CD14-positive monocyte (primary cell): ENCODE measurements around the gene GLB1L. TPM values are rescaled to one million over a fixed set of nuclear protein-coding genes. Genes with fewer than 3 reads are reported as not detected.
"Not testable (repeated sequence)": the region's sequence is repeated elsewhere in the genome, so short reads cannot be mapped to it uniquely, and the experiment has no call there.

Experiments
- DNase-seq, 3 donors: peaks; one replicate each; pipeline ENCODE4 v3.0.0-alpha.2; 2011 to 2022
- H2AFZ ChIP-seq: 2 replicates; pipeline ENCODE4 v1.6.0; 2012; ENCODE audit warnings: mild to moderate bottlenecking, low read depth, low read length, inconsistent platforms; ENCODE audit not compliant: insufficient read depth, poor library complexity, severe bottlenecking
- H3K27ac ChIP-seq, 2 donors: 1 replicate in 1 of 2; 2 replicates in 1 of 2; pipeline ENCODE4 v1.5.1; 2012 to 2013; ENCODE audit warnings: low read length in 2 of 2, control low read depth in 1 of 2, inconsistent platforms in 1 of 2, low read depth in 1 of 2, mild to moderate bottlenecking in 1 of 2
- H3K27me3 ChIP-seq, 2 donors: one replicate each; pipeline versions ENCODE4 v1.6.0 to v1.6.1; 2011 to 2013; ENCODE audit warnings: low read length in 2 of 2; ENCODE audit not compliant: control insufficient read depth in 2 of 2, insufficient read depth in 2 of 2
- H3K36me3 ChIP-seq, 2 donors: replicated peaks in 1 of 2; 1 replicate in 1 of 2; 2 replicates in 1 of 2; pipeline versions ENCODE4 v1.5.1 to v1.6.1; 2012 to 2013; ENCODE audit warnings: low read length in 2 of 2, control low read depth in 1 of 2, inconsistent platforms in 1 of 2, mild to moderate bottlenecking in 1 of 2; ENCODE audit not compliant: insufficient read depth in 2 of 2, control insufficient read depth in 1 of 2
- H3K4me1 ChIP-seq, 2 donors: 1 replicate in 1 of 2; 2 replicates in 1 of 2; pipeline versions ENCODE4 v1.5.1 to v1.6.1; 2012 to 2013; ENCODE audit warnings: low read length in 2 of 2, control low read depth in 1 of 2, inconsistent platforms in 1 of 2, mild to moderate bottlenecking in 1 of 2, moderate library complexity in 1 of 2; ENCODE audit not compliant: insufficient read depth in 2 of 2, control insufficient read depth in 1 of 2
- H3K4me2 ChIP-seq: replicated peaks from 2 replicates; pipeline ENCODE3; 2012; ENCODE audit warnings: low read length, moderate library complexity, mild to moderate bottlenecking; ENCODE audit not compliant: poor library complexity, severe bottlenecking; ENCODE audit errors: extremely low read depth
- H3K4me3 ChIP-seq, 3 experiments: fragments of 200-600 bp in 1 of 3; sonication (generic) in 1 of 3; replicated peaks in 1 of 3; 1 replicate in 2 of 3; 2 replicates in 1 of 3; pipeline ENCODE4 v1.5.1; 2011 to 2013; ENCODE audit warnings: low read length in 3 of 3, mild to moderate bottlenecking in 3 of 3, control low read depth in 2 of 3, low read depth in 2 of 3, inconsistent platforms in 1 of 3, moderate library complexity in 1 of 3
- H3K79me2 ChIP-seq: 2 replicates; pipeline ENCODE4 v1.6.0; 2012; ENCODE audit warnings: mild to moderate bottlenecking, control low read depth, inconsistent platforms, low read length, moderate library complexity; ENCODE audit not compliant: insufficient read depth
- H3K9ac ChIP-seq: 2 replicates; pipeline ENCODE4 v1.6.0; 2017; ENCODE audit warnings: low read length, mild to moderate bottlenecking; ENCODE audit not compliant: insufficient read depth, poor library complexity, severe bottlenecking
- H3K9me3 ChIP-seq, 2 donors: replicated peaks in 1 of 2; 1 replicate in 1 of 2; 2 replicates in 1 of 2; pipeline versions ENCODE4 v1.5.1 to v1.6.1; 2012 to 2013; ENCODE audit warnings: low read length in 2 of 2, control low read depth in 1 of 2; ENCODE audit not compliant: control insufficient read depth in 1 of 2, insufficient read depth in 1 of 2
- H4K20me1 ChIP-seq: 2 replicates; pipeline ENCODE4 v1.6.0; 2012; ENCODE audit warnings: mild to moderate bottlenecking, low read length, control low read depth, moderate library complexity; ENCODE audit not compliant: insufficient read depth
- H3K27ac Mint-ChIP-seq, 7 donors: one replicate each; pipeline ENCODE4 v1.8.0; 2020; ENCODE audit warnings: mild to moderate bottlenecking in 7 of 7, mixed read lengths in 7 of 7, moderate library complexity in 6 of 7, inconsistent platforms in 2 of 7
- H3K27me3 Mint-ChIP-seq, 3 donors: one replicate each; pipeline ENCODE4 v1.8.0; 2021 to 2022; ENCODE audit warnings: low read depth in 3 of 3, mild to moderate bottlenecking in 3 of 3, mixed read lengths in 3 of 3, moderate library complexity in 3 of 3, inconsistent platforms in 1 of 3
- H3K36me3 Mint-ChIP-seq, 2 donors: one replicate each; pipeline ENCODE4 v1.8.0; 2020; ENCODE audit warnings: mixed read lengths in 2 of 2, inconsistent platforms in 1 of 2, mild to moderate bottlenecking in 1 of 2
- H3K4me1 Mint-ChIP-seq: one replicate; pipeline ENCODE4 v1.8.0; 2020; ENCODE audit warnings: mild to moderate bottlenecking, mixed read lengths
- H3K4me3 Mint-ChIP-seq, 2 donors: one replicate each; pipeline ENCODE4 v1.8.0; 2020; ENCODE audit warnings: mild to moderate bottlenecking in 2 of 2, mixed read lengths in 2 of 2, moderate library complexity in 1 of 2
- H3K9me3 Mint-ChIP-seq, 7 donors: one replicate each; pipeline ENCODE4 v1.8.0; 2020 to 2022; ENCODE audit warnings: mixed read lengths in 7 of 7, mild to moderate bottlenecking in 6 of 7, moderate library complexity in 6 of 7, inconsistent platforms in 2 of 7
- WGBS: methylation state at CpG from one replicate; pipeline ENCODE4 v1.1.5; 2013; ENCODE audit warnings: missing lambda C conversion rate; ENCODE audit not compliant: insufficient coverage; 5-methylcytosine and 5-hydroxymethylcytosine counted together
- intact Hi-C, 2 donors: fragments of 100-400 bp; cut with micrococcal nuclease; formaldehyde crosslinking; loops; one replicate each; pipeline versions ENCODE4 v1.15.0 to v1.15.1; 2023
- polyA plus RNA-seq, 3 donors: library from polyadenylated mRNA; depleted of rRNA in 1 of 3; unstranded in 2 of 3; stranded (reverse) in 1 of 3; fragments of 300-500 nt in 2 of 3; fragments of >200 nt in 1 of 3; fragmentation: Illumina TruSeq in 2 of 3; gene quantifications; 1 replicate in 2 of 3; 2 replicates in 1 of 3; pipeline ENCODE4 v1.2.3, GENCODE V29; 2012 to 2021
- TF ChIP-seq, protein P1 (sequence below): fragments of 200-600 bp; IDR thresholded peaks from one replicate; pipeline ENCODE4 v1.8.0; 2022; ENCODE audit warnings: antibody characterized with exemption, mild to moderate bottlenecking

The GLB1L gene
- polyA plus RNA-seq, 3 donors, result 4.0 to 11.7 (median 7.7) TPM

DNA sequence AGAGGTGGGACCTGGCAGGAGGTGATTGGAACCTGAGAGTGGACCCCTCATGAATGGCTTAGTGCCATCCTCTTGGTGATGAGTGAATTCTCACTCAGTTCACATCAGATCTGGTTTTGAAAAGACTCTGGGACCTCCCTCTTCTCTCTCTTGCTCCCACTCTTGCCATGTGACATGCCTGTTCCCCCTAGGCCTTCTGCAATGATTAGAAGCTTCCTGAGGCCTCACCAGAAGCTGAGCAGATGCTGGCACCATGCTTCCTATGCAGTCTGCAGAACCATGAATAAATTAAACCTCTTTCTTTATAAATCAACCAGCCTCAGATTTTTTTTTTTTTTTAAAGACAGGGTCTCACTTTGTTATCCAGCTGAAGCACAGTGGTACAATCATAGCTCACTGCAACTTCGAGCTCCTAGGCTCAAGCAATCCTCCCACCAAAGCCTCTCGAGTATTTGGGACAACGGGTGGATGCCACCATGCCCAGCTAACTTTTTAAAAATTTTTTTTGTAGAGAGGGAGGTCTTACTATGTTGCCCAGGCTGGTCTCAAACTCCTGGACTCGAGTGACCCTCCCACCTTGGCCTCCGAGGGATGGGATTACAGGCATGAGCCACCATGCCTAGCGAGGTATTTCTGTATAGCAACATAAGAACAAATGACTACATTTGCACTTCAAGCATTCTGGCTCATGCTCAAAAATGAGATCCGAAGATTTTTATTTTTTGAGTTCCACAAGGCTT lies 40.6 kb downstream of the GLB1L start:
- Histone ChIP-seq H3K4me1 (peaks cover 17 to 21% of the 10 kb centered on the region in 2 donors), H3K4me2 (no peak overlapping the region), H3K27ac (no peak overlapping the region), H3K9me3 (peaks cover 0 to 4% of the 10 kb centered on the region in 2 donors), H2AFZ (no peak overlapping the region), H3K9ac (no peak overlapping the region), H3K27me3 (no peaks in the 10 kb centered on the region), H3K36me3 (peaks cover 16 to 20% of the 10 kb centered on the region in 2 donors), H3K4me3 (no peak overlapping the region), H4K20me1 (peaks cover 10% of the 10 kb centered on the region), H3K79me2 (no peaks in the 10 kb centered on the region)
- Mint-ChIP-seq H3K4me1 (peaks cover 26% of the 10 kb centered on the region), H3K36me3 (peaks cover 20 to 21% of the 10 kb centered on the region in 2 donors), H3K9me3 (peaks cover 2 to 8% (median 4%) of the 10 kb centered on the region in 7 donors), H3K4me3 (no peak overlapping the region), H3K27me3 (peaks cover 2 to 6% (median 3%) of the 10 kb centered on the region in 3 donors), H3K27ac (peak overlapping the region in 1 of 7 donors; percentile 54)
- no peak for DNase-seq
- intact Hi-C loops, result no loop called here
- TF ChIP-seq, protein P1, sequence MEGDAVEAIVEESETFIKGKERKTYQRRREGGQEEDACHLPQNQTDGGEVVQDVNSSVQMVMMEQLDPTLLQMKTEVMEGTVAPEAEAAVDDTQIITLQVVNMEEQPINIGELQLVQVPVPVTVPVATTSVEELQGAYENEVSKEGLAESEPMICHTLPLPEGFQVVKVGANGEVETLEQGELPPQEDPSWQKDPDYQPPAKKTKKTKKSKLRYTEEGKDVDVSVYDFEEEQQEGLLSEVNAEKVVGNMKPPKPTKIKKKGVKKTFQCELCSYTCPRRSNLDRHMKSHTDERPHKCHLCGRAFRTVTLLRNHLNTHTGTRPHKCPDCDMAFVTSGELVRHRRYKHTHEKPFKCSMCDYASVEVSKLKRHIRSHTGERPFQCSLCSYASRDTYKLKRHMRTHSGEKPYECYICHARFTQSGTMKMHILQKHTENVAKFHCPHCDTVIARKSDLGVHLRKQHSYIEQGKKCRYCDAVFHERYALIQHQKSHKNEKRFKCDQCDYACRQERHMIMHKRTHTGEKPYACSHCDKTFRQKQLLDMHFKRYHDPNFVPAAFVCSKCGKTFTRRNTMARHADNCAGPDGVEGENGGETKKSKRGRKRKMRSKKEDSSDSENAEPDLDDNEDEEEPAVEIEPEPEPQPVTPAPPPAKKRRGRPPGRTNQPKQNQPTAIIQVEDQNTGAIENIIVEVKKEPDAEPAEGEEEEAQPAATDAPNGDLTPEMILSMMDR, result no peak
- 86% methylated on average over 1 of the region's 7 CpGs for WGBS

DNA sequence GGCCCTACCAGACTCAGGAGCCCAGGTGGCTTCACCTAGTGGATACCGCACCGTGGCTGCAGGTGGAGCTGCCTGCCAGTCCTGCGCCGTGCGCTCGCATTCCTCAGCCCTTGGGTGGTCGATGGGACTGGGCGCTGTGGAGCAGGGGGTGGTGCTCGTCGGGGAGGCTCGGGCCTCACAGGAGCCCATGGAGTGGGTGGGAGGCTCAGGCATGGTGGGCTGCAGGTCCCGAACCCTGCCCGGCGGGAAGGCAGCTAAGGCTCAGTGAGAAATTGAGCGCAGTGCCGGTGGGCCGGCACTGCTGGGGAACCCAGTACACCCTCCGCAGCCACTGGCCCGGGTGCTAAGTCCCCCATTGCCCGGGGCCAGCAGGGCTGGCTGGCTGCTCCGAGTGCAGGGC lies 43.9 kb downstream of the GLB1L start:
- H3K79me2 ChIP-seq, H3K9ac ChIP-seq, H3K9me3 ChIP-seq, H3K4me1 Mint-ChIP-seq, H3K4me1 ChIP-seq, H3K9me3 Mint-ChIP-seq, H3K27me3 ChIP-seq, H3K4me3 ChIP-seq, H2AFZ ChIP-seq, H4K20me1 ChIP-seq, H3K27ac ChIP-seq, intact Hi-C loops, H3K4me3 Mint-ChIP-seq, H3K27ac Mint-ChIP-seq, H3K36me3 ChIP-seq, DNase-seq, H3K4me2 ChIP-seq, H3K36me3 Mint-ChIP-seq: not testable (repeated sequence)
- peaks cover 3 to 14% (median 14%) of the 10 kb centered on the region in 3 donors for H3K27me3 Mint-ChIP-seq
- WGBS, result 86% methylated on average over 7 of the region's 21 CpGs

DNA sequence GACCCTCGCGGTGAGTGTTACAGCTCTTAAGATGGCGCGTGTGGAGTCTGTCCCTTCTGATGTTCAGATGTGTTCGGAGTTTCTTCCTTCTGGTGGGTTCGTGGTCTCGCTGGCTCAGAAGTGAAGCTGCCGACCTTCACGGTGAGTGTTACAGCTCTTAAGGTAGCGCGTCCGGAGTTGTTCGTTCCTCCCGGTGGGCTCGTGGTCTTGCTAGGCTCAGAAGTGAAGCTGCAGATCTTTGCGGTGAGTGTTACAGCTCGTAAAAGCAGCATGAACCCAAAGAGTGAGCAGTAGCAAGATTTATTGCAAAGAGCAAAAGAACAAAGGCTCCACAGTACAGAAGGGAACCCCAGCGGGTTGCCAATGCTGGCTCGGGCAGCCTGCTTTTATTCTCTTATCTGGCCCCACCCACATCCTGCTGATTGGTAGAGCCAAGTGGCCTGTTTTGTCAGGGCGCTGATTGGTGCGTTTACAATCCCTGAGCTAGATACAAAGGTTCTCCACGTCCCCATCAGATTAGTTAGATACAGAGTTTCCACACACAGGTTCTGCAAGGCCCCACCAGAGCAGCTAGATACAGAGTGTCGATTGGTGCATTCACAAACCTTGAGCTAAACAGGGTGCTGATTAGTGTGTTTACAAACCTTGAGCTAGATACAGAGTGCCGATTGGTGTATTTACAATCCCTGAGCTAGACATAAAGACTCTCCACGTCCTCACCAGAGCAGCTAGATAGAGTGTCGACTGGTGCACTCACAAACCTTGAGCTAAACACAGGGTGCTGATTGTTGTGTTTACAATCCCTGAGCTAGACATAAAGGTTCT lies 44.5 kb downstream of the GLB1L start:
- H2AFZ ChIP-seq, H3K9ac ChIP-seq, H3K4me2 ChIP-seq, H3K79me2 ChIP-seq, H3K4me3 ChIP-seq, H4K20me1 ChIP-seq, DNase-seq, H3K36me3 Mint-ChIP-seq, H3K9me3 ChIP-seq, H3K4me1 Mint-ChIP-seq, H3K27me3 ChIP-seq, H3K9me3 Mint-ChIP-seq, H3K4me3 Mint-ChIP-seq, H3K27ac ChIP-seq, intact Hi-C loops, H3K36me3 ChIP-seq, H3K4me1 ChIP-seq: not testable (repeated sequence)
- Mint-ChIP-seq H3K27me3 (peaks cover 3 to 17% (median 16%) of the 10 kb centered on the region in 3 donors), H3K27ac (peak overlapping the region in 1 of 7 donors; percentile 37)
- WGBS, result 78% methylated on average over 17 of the region's 26 CpGs
